Stomach (tissue), 4 donors: Measurements from ENCODE around the gene NEDD4L.

Source experiments
- EP300 ChIP-seq: sonication (generic); formaldehyde crosslinking; IDR thresholded peaks from one replicate; pipeline ENCODE4 v1.6.1; 2017; ENCODE audit warnings: antibody characterized with exemption
- POLR2A ChIP-seq, 4 donors: fragments of 450-650 bp; IDR thresholded peaks; one replicate each; pipeline ENCODE4 v1.6.1; 2016; ENCODE audit warnings: antibody characterized with exemption in 4 of 4, control low read depth in 2 of 4, mild to moderate bottlenecking in 1 of 4, moderate library complexity in 1 of 4
- TF ChIP-seq, protein P1 (sequence below), 7 experiments: fragments of 450-650 bp in 4 of 7; fragments of 200-600 bp in 3 of 7; sonication (generic) in 3 of 7; IDR thresholded peaks; one replicate each; pipeline ENCODE4 v1.5.1; 2016 to 2019; ENCODE audit warnings: antibody characterized with exemption in 7 of 7, control low read depth in 2 of 7, mild to moderate bottlenecking in 1 of 7

DNA sequence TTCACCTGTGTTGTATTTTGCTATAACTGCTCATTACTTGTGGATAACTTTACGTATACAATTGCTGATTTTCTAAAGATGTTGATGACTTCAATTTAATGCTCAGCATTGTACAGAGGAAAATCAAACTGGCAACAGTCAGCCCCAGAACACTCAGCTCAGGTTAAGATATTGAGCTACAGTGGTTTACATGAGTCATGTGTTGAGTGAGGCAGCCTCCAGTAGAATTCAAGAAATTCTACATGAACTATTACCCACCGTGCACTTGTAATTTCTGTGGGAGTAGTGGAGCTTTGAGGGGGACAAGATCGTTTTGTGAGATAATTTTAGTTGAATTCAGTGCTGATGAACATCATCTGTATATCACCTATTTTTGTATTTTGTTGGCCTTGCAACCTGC lies 292.6 kb downstream of the NEDD4L start:
- TF ChIP-seq POLR2A (IDR thresholded peaks at IDR 0.05) (no peak), EP300 (no peak)
- TF ChIP-seq, protein P1, sequence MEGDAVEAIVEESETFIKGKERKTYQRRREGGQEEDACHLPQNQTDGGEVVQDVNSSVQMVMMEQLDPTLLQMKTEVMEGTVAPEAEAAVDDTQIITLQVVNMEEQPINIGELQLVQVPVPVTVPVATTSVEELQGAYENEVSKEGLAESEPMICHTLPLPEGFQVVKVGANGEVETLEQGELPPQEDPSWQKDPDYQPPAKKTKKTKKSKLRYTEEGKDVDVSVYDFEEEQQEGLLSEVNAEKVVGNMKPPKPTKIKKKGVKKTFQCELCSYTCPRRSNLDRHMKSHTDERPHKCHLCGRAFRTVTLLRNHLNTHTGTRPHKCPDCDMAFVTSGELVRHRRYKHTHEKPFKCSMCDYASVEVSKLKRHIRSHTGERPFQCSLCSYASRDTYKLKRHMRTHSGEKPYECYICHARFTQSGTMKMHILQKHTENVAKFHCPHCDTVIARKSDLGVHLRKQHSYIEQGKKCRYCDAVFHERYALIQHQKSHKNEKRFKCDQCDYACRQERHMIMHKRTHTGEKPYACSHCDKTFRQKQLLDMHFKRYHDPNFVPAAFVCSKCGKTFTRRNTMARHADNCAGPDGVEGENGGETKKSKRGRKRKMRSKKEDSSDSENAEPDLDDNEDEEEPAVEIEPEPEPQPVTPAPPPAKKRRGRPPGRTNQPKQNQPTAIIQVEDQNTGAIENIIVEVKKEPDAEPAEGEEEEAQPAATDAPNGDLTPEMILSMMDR (IDR thresholded peaks at IDR 0.05) = no peak
